A673 (cell line): Measurements from ENCODE around the gene STOML1.

Experiments
- CTCF ChIP-seq: fragments of 300-800, 200-600 bp; sonication (generic); conservative IDR thresholded peaks from 2 replicates; pipeline ENCODE4 v1.5.1; 2017; ENCODE audit warnings: low read depth, mild to moderate bottlenecking, antibody characterized with exemption, low read length, moderate library complexity, mixed read lengths
- EZH2 ChIP-seq: fragments of 200-600 bp; sonication (generic); IDR thresholded peaks from 2 replicates; pipeline ENCODE4 v1.6.1; 2017; ENCODE audit warnings: borderline replicate concordance, low read depth, mild to moderate bottlenecking, mixed read lengths, antibody characterized with exemption, low read length; ENCODE audit not compliant: poor library complexity, severe bottlenecking

GRCh38 chr15:73965758-73966113 is 26.4 kb downstream of the STOML1 start:
- no peak for TF ChIP-seq CTCF
- no peak for TF ChIP-seq EZH2
